Measurements from ENCODE around the gene EIF4EBP3.
"Not testable (repeated sequence)": the region's sequence is repeated elsewhere in the genome, so short reads cannot be mapped to it uniquely, and the experiment has no call there.

The EIF4EBP3 gene

DNA sequence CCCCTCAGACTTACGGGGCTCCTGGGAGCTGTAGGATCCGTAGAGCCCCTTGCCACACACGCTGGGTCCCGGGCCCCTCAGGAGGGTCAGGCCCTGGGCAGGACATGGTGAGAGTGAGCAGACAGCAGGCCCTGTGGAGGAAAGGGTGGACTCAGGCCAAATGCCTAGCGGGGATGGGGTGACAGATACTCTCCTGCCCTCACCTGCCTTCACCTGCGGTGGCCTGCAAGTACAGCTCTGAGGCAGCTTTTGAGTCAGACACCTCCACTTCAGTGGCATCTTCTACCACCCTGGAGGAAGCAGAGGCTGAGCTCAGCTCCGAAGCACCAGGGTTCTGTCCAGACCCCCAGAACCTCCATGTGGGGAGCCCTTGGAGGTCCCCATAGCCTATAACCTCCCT is 43.4 kb downstream of the EIF4EBP3 start:
- DNase-seq (ENCODE audit: insufficient read length, low spot score), result no peak
- no peak for TF ChIP-seq POU2F2 (IDR thresholded peaks at IDR 0.05; ENCODE audit: low read depth, low read length)
- no peak for TF ChIP-seq POLR2AphosphoS5 (IDR thresholded peaks at IDR 0.05; ENCODE audit: low read depth, low read length)
- TF ChIP-seq PAX5 (IDR thresholded peaks at IDR 0.05; ENCODE audit: insufficient read depth, low read length, severe bottlenecking), result no peak
- TF ChIP-seq TAF1 (IDR thresholded peaks at IDR 0.05; ENCODE audit: low read depth, low read length), result no peak
- TF ChIP-seq SPI1 (IDR thresholded peaks at IDR 0.05; ENCODE audit: low read depth, low read length), result no peak
- no peak for TF ChIP-seq POLR2A (IDR thresholded peaks at IDR 0.05; ENCODE audit: low read depth, low read length)

GRCh38 chr5:140591747-140592372 is 44.4 kb downstream of the EIF4EBP3 start:
- FAIRE-seq (no peak), DNase-seq (ENCODE audit: insufficient read length, low spot score) (no peak)
- no peak for TF ChIP-seq TAF1 (IDR thresholded peaks at IDR 0.05; ENCODE audit: low read depth, low read length)
- no peak for TF ChIP-seq PAX5 (IDR thresholded peaks at IDR 0.05; ENCODE audit: insufficient read depth, low read length, severe bottlenecking)
- TF ChIP-seq POLR2AphosphoS5 (IDR thresholded peaks at IDR 0.05; ENCODE audit: low read depth, low read length), result no peak
- no peak for TF ChIP-seq POLR2A (IDR thresholded peaks at IDR 0.05; ENCODE audit: low read depth, low read length)
- no peak for TF ChIP-seq POU2F2 (IDR thresholded peaks at IDR 0.05; ENCODE audit: low read depth, low read length)
- TF ChIP-seq SPI1 (IDR thresholded peaks at IDR 0.05; ENCODE audit: low read depth, low read length), result no peak

More for the DNA sequence above, 43.4 kb downstream of the EIF4EBP3 start:
- no peak for FAIRE-seq

GRCh38 chr5:140593070-140593469 is 45.6 kb downstream of the EIF4EBP3 start:
- not testable (repeated sequence) for DNase-seq (ENCODE audit: insufficient read length, low spot score); FAIRE-seq

DNA sequence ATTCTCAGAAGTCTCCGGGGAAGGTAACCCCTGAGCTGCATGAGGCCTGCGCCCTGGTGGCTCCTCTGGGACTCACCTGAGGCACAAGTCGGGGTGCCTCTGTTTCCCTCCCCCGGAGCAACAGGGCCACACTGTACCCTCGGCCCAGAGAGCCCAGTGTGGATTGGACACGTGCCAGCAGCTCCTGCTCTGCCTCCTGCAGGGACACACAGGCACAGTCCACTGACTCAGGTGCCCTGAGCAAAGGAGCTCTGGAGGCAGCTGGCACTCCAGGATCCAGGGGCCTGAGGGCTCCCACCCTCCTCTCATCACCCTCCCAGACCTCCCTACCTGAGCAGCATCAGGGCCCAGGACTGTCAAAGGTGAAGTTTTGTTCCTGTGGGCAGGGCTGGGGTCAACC is 46.7 kb downstream of the EIF4EBP3 start:
- no peak for FAIRE-seq
- no peak for TF ChIP-seq PAX5 (IDR thresholded peaks at IDR 0.05; ENCODE audit: insufficient read depth, low read length, severe bottlenecking)
- TF ChIP-seq TAF1 (IDR thresholded peaks at IDR 0.05; ENCODE audit: low read depth, low read length), result no peak
- no peak for TF ChIP-seq SPI1 (IDR thresholded peaks at IDR 0.05; ENCODE audit: low read depth, low read length)
- no peak for TF ChIP-seq POLR2A (IDR thresholded peaks at IDR 0.05; ENCODE audit: low read depth, low read length)
- no peak for TF ChIP-seq POU2F2 (IDR thresholded peaks at IDR 0.05; ENCODE audit: low read depth, low read length)
- TF ChIP-seq POLR2AphosphoS5 (IDR thresholded peaks at IDR 0.05; ENCODE audit: low read depth, low read length), result no peak
- DNase-seq (ENCODE audit: insufficient read length, low spot score), result no peak

- DNase-seq (ENCODE audit: insufficient read length, low spot score), result no peak
- no peak for FAIRE-seq
- TF ChIP-seq POLR2AphosphoS5 (IDR thresholded peaks at IDR 0.05; ENCODE audit: low read depth, low read length) (no peak), TAF1 (IDR thresholded peaks at IDR 0.05; ENCODE audit: low read depth, low read length) (no peak), POU2F2 (IDR thresholded peaks at IDR 0.05; ENCODE audit: low read depth, low read length) (no peak), PAX5 (IDR thresholded peaks at IDR 0.05; ENCODE audit: insufficient read depth, low read length, severe bottlenecking) (no peak), POLR2A (IDR thresholded peaks at IDR 0.05; ENCODE audit: low read depth, low read length) (no peak), SPI1 (IDR thresholded peaks at IDR 0.05; ENCODE audit: low read depth, low read length) (no peak)
Observed at GRCh38 chr5:140595538-140596300, 48.3 kb downstream of the EIF4EBP3 start.

- TF ChIP-seq PAX5 (IDR thresholded peaks at IDR 0.05; ENCODE audit: insufficient read depth, low read length, severe bottlenecking) (no peak), POLR2AphosphoS5 (IDR thresholded peaks at IDR 0.05; ENCODE audit: low read depth, low read length) (no peak), TAF1 (IDR thresholded peaks at IDR 0.05; ENCODE audit: low read depth, low read length) (no peak), SPI1 (IDR thresholded peaks at IDR 0.05; ENCODE audit: low read depth, low read length) (no peak), POU2F2 (IDR thresholded peaks at IDR 0.05; ENCODE audit: low read depth, low read length) (no peak), POLR2A (IDR thresholded peaks at IDR 0.05; ENCODE audit: low read depth, low read length) (no peak)
- DNase-seq (ENCODE audit: insufficient read length, low spot score) (no peak), FAIRE-seq (no peak)
Observed at GRCh38 chr5:140596321-140596741, 48.9 kb downstream of the EIF4EBP3 start.

DNA sequence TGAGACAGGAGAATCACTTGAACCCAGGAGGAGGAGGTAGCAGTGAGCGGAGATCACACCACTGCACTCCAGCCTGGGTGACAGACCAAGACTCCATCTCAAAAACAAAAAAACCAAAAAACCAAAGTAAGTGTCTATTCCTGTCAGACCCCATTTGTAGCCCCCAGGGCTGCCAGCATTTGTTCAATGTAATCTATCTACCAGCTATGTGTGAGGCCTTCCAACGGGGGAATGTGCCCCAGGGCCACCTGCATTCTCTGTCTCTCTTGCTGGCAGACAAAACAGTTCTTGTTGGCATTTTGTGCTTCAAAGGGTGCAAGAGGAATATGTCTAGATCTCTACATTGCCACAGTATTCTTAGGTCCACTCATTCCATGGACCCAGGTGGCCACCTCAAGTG is 51.4 kb downstream of the EIF4EBP3 start:
- TF ChIP-seq POLR2A (IDR thresholded peaks at IDR 0.05; ENCODE audit: low read depth, low read length), result no peak
- no peak for TF ChIP-seq PAX5 (IDR thresholded peaks at IDR 0.05; ENCODE audit: insufficient read depth, low read length, severe bottlenecking)
- TF ChIP-seq POU2F2 (IDR thresholded peaks at IDR 0.05; ENCODE audit: low read depth, low read length), result no peak
- TF ChIP-seq SPI1 (IDR thresholded peaks at IDR 0.05; ENCODE audit: low read depth, low read length), result no peak
- no peak for TF ChIP-seq POLR2AphosphoS5 (IDR thresholded peaks at IDR 0.05; ENCODE audit: low read depth, low read length)
- no peak for TF ChIP-seq TAF1 (IDR thresholded peaks at IDR 0.05; ENCODE audit: low read depth, low read length)
- DNase-seq (ENCODE audit: insufficient read length, low spot score) (no peak), FAIRE-seq (no peak)

All from GM12891 (cell line).